ENCODE data around the gene RBMS1.

RBMS1 gene

DNA sequence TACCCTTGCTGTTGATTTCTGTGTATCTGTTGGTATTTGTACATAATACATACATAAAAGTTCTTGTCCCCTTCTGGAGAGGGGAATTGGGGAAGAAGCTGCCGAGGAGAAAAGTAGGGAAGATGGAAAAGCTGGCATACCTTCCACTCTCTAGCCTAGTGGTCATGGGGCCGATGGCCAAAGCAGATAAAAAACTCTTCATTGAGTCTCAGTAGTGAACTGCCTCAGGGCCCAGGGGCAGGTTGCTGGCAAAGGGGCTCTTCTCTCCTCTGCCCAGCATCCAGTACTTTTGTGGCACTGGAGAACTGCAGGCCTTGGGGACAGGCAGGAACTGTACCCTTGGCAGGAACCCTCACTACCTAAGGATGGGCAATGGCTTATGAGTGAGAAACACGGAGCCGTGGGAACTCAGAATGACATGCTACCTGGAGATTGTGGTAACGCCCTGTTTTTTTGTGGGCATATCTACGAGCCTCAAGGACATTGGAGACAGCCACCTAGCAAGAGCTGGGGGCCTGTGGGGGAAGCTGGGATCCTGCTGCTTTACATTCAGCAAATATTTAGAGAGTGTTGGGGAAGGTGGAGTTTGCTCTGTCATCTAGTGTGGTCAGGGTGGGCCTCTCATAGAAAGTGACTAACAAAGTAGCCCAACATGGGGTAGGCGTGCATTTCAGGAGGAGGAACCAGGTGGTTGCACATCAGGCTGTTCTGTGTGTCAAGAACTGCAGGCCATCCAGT is 270.9 kb downstream of the RBMS1 start:
- Histone ChIP-seq H3K27ac (ENCODE audit: low read depth, low read length) (no peak overlapping the region), H3K36me3 (ENCODE audit: control insufficient read depth, low read length) (no peaks in the 10 kb centered on the region), H3K4me3 (ENCODE audit: low read length) (no peak overlapping the region), H3K79me2 (ENCODE audit: control insufficient read depth, low read length) (no peaks in the 10 kb centered on the region), H3K4me2 (ENCODE audit: low read length) (no peak overlapping the region), H3K4me1 (ENCODE audit: control insufficient read depth, low read length) (no peaks in the 10 kb centered on the region), H3K9me2 (replicated peaks; ENCODE audit: control insufficient read depth, low read length) (no peaks in the 10 kb centered on the region), H3F3A (ENCODE audit: control insufficient read depth, insufficient read depth) (no peaks in the 10 kb centered on the region), H4K20me1 (ENCODE audit: control insufficient read depth, insufficient read depth, low read depth, low read length) (no peaks in the 10 kb centered on the region), H3K27me3 (ENCODE audit: control insufficient read depth, low read length) (peaks cover 13% of the 10 kb centered on the region), H3K9me3 (ENCODE audit: control insufficient read depth, insufficient read depth, low read length) (no peaks in the 10 kb centered on the region)
- TF ChIP-seq EZH2phosphoT487 (IDR thresholded peaks at IDR 0.05; ENCODE audit: borderline replicate concordance, low read length), result no peak
- TF ChIP-seq, protein P1, sequence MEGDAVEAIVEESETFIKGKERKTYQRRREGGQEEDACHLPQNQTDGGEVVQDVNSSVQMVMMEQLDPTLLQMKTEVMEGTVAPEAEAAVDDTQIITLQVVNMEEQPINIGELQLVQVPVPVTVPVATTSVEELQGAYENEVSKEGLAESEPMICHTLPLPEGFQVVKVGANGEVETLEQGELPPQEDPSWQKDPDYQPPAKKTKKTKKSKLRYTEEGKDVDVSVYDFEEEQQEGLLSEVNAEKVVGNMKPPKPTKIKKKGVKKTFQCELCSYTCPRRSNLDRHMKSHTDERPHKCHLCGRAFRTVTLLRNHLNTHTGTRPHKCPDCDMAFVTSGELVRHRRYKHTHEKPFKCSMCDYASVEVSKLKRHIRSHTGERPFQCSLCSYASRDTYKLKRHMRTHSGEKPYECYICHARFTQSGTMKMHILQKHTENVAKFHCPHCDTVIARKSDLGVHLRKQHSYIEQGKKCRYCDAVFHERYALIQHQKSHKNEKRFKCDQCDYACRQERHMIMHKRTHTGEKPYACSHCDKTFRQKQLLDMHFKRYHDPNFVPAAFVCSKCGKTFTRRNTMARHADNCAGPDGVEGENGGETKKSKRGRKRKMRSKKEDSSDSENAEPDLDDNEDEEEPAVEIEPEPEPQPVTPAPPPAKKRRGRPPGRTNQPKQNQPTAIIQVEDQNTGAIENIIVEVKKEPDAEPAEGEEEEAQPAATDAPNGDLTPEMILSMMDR (IDR thresholded peaks at IDR 0.05; ENCODE audit: low read depth, low read length, poor library complexity, severe bottlenecking), result no peak

Measured in DOHH2 (cell line).